ENCODE measurements around the gene ODAD2.
"Not testable (repeated sequence)": the region's sequence is repeated elsewhere in the genome, so short reads cannot be mapped to it uniquely, and the experiment has no call there.

Gene ODAD2

GRCh38 chr10:27970795-27971194 is 28.1 kb downstream of the ODAD2 start (continued):
- TF ChIP-seq REST (tag by site-specific recombination; IDR thresholded peaks at IDR 0.05) = peak; percentile 50; the same call in 1 of the 2 replicates

- H3K27ac ChIP-seq (ENCODE audit: extremely low read depth, low read depth, low read length); H3K36me3 ChIP-seq (ENCODE audit: control insufficient read depth in 2 of 2, insufficient read depth in 1 of 2, low read length in 2 of 2); H3K9me3 ChIP-seq (ENCODE audit: control insufficient read depth, insufficient read depth, low read depth, low read length); H3K4me3 ChIP-seq (ENCODE audit: low read depth, low read length); POLR2A ChIA-PET; H3K4me1 ChIP-seq (ENCODE audit: control insufficient read depth, insufficient read depth, low read length); CTCF ChIA-PET: not testable (repeated sequence)
- TF ChIP-seq, protein P1, sequence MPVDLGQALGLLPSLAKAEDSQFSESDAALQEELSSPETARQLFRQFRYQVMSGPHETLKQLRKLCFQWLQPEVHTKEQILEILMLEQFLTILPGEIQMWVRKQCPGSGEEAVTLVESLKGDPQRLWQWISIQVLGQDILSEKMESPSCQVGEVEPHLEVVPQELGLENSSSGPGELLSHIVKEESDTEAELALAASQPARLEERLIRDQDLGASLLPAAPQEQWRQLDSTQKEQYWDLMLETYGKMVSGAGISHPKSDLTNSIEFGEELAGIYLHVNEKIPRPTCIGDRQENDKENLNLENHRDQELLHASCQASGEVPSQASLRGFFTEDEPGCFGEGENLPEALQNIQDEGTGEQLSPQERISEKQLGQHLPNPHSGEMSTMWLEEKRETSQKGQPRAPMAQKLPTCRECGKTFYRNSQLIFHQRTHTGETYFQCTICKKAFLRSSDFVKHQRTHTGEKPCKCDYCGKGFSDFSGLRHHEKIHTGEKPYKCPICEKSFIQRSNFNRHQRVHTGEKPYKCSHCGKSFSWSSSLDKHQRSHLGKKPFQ (tag by site-specific recombination; IDR thresholded peaks at IDR 0.05) = 0 out of 2 replicates have a peak, but pooled peaks have one; percentile 48
- TF ChIP-seq ZXDB (tag by site-specific recombination; IDR thresholded peaks at IDR 0.05) (peak; percentile 65; the same call in 1 of the 2 replicates), REST (tag by site-specific recombination; IDR thresholded peaks at IDR 0.05) (peak; percentile 58), ZNF266 (tag by site-specific recombination; IDR thresholded peaks at IDR 0.05; ENCODE audit: low read depth) (peak; percentile 65; the same call in 1 of the 2 replicates), ZNF560 (tag by site-specific recombination; IDR thresholded peaks at IDR 0.05; ENCODE audit: borderline replicate concordance) (peak; percentile 41; the same call in 1 of the 2 replicates), ZNF518A (tag by site-specific recombination; conservative IDR thresholded peaks at IDR 0.05; ENCODE audit: low read depth) (peak; percentile 83), GLI2 (tag by site-specific recombination; IDR thresholded peaks at IDR 0.05; ENCODE audit: borderline replicate concordance, low read depth) (peak; percentile 36; the same call in 1 of the 2 replicates), ZNF140 (tag by site-specific recombination; IDR thresholded peaks at IDR 0.05) (peak; percentile 75; the same call in 1 of the 2 replicates), ZNF354C (tag by site-specific recombination; IDR thresholded peaks at IDR 0.05; ENCODE audit: borderline replicate concordance, low read depth) (0 out of 2 replicates have a peak, but pooled peaks have one; percentile 31), ZNF623 (tag by site-specific recombination; IDR thresholded peaks at IDR 0.05) (peak; percentile 65), ZNF510 (tag by site-specific recombination; IDR thresholded peaks at IDR 0.05; ENCODE audit: insufficient replicate concordance) (peak; percentile 82), ZNF555 (tag by site-specific recombination; conservative IDR thresholded peaks at IDR 0.05) (peak; percentile 80), ZNF580 (tag by site-specific recombination; IDR thresholded peaks at IDR 0.05) (peak; percentile 55; the same call in 1 of the 2 replicates), ZNF501 (tag by site-specific recombination; IDR thresholded peaks at IDR 0.05) (0 out of 2 replicates have a peak, but pooled peaks have one; percentile 39), ZBTB8A (tag by site-specific recombination; IDR thresholded peaks at IDR 0.05) (peak; percentile 58), ZNF629 (tag by site-specific recombination; IDR thresholded peaks at IDR 0.05) (peak; percentile 36; the same call in 1 of the 2 replicates)
- TF ChIP-seq, protein P2, sequence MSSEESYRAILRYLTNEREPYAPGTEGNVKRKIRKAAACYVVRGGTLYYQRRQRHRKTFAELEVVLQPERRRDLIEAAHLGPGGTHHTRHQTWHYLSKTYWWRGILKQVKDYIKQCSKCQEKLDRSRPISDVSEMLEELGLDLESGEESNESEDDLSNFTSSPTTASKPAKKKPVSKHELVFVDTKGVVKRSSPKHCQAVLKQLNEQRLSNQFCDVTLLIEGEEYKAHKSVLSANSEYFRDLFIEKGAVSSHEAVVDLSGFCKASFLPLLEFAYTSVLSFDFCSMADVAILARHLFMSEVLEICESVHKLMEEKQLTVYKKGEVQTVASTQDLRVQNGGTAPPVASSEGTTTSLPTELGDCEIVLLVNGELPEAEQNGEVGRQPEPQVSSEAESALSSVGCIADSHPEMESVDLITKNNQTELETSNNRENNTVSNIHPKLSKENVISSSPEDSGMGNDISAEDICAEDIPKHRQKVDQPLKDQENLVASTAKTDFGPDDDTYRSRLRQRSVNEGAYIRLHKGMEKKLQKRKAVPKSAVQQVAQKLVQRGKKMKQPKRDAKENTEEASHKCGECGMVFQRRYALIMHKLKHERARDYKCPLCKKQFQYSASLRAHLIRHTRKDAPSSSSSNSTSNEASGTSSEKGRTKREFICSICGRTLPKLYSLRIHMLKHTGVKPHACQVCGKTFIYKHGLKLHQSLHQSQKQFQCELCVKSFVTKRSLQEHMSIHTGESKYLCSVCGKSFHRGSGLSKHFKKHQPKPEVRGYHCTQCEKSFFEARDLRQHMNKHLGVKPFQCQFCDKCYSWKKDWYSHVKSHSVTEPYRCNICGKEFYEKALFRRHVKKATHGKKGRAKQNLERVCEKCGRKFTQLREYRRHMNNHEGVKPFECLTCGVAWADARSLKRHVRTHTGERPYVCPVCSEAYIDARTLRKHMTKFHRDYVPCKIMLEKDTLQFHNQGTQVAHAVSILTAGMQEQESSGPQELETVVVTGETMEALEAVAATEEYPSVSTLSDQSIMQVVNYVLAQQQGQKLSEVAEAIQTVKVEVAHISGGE (tag by site-specific recombination; conservative IDR thresholded peaks at IDR 0.05; ENCODE audit: low read depth) = peak; percentile 65
Measured at GRCh38 chr10:27969931-27970330, 28.9 kb downstream of the ODAD2 start.

Measured in HEK293 (cell line).